Stomach (tissue), 4 donors: ENCODE data around the gene OR4L1.

Experiments used
- CTCF ChIP-seq, 7 experiments: fragments of 450-650 bp in 4 of 7; fragments of 200-600 bp in 3 of 7; sonication (generic) in 3 of 7; IDR thresholded peaks; one replicate each; pipeline ENCODE4 v1.5.1; 2016 to 2019; ENCODE audit warnings: antibody characterized with exemption in 7 of 7, control low read depth in 2 of 7, mild to moderate bottlenecking in 1 of 7
- POLR2A ChIP-seq, 4 donors: fragments of 450-650 bp; IDR thresholded peaks; one replicate each; pipeline ENCODE4 v1.6.1; 2016; ENCODE audit warnings: antibody characterized with exemption in 4 of 4, control low read depth in 2 of 4, mild to moderate bottlenecking in 1 of 4, moderate library complexity in 1 of 4
- POLR2AphosphoS5 ChIP-seq, 3 donors: sonication (generic); formaldehyde crosslinking; IDR thresholded peaks; one replicate each; pipeline ENCODE4 v1.6.1; 2016; ENCODE audit warnings: antibody characterized with exemption in 3 of 3

GRCh38 chr14:20035449-20035848, 24.4 kb upstream of the OR4L1 start:
- no peak for TF ChIP-seq CTCF (IDR thresholded peaks at IDR 0.05)
- TF ChIP-seq POLR2AphosphoS5 (IDR thresholded peaks at IDR 0.05) = no peak
- TF ChIP-seq POLR2A (IDR thresholded peaks at IDR 0.05) = no peak
